NCI-H187 treated with DMSO at 0.1 percent for 48 hours (cell line): ENCODE measurements around the gene TGIF2LX.
"Not testable (repeated sequence)": the region's sequence is repeated elsewhere in the genome, so short reads cannot be mapped to it uniquely, and the experiment has no call there.

Experiments
- DNase-seq: peaks from one replicate; lab custom pipeline; 2025; lab: John Stamatoyannopoulos, UW

Gene TGIF2LX

GRCh38 chrX:89921665-89922064 is at the start of gene TGIF2LX:
TSS of gene TGIF2LX (plus strand) at chrX:89921908. CDS start at chrX:89922086, 178 bp downstream.
- DNase-seq, result not testable (repeated sequence)

- DNase-seq, result not testable (repeated sequence)
Measured at GRCh38 chrX:89922338-89922934, 728 bp downstream of the TGIF2LX start.

GRCh38 chrX:89943077-89943476 is 21.4 kb downstream of the TGIF2LX start:
- DNase-seq, result not testable (repeated sequence)

GRCh38 chrX:89965588-89965987 is 43.9 kb downstream of the TGIF2LX start:
- DNase-seq, result not testable (repeated sequence)
